ENCODE data around the gene MDP1. TPM values are rescaled to one million over a fixed set of nuclear protein-coding genes. Genes with fewer than 3 reads are reported as not detected.

MDP1 gene
- polyA plus RNA-seq, 1 of the 3 experiments (the other 2 are of a cell fraction) = 36.7 TPM

GRCh38 chr14:24255438-24255837 lies 39.6 kb upstream of the MDP1 start:
- WGBS (ENCODE audit: low lambda C conversion rate) = 81% methylated on average over 6 of the region's 8 CpGs
- H4K20me1 ChIP-seq (ENCODE audit: insufficient read depth) = no peaks in the 10 kb centered on the region
- no peaks in the 10 kb centered on the region for H3K79me2 ChIP-seq (ENCODE audit: insufficient read depth)
- H2AFZ ChIP-seq (ENCODE audit: low read depth) = no peak overlapping the region
- DNase-seq = no peak
- ChIA-PET CTCF (interaction anchor here (1.2 to 4.0 kb wide), 3 partner anchors 9 to 52 kb away, joined by 3 to 13 read pairs (median 5); partner anchors contain the start of gene CIDEB), POLR2A (no interaction called here)
- peaks cover 0 to 3% of the 10 kb centered on the region in 2 experiments for H3K36me3 ChIP-seq (replicated peaks in 1 of 2; ENCODE audit: control insufficient read depth in 1 of 2, insufficient read depth in 2 of 2, low read length in 1 of 2)
- H3K9ac ChIP-seq = no peak overlapping the region
- no peaks in the 10 kb centered on the region for H3K27me3 ChIP-seq (ENCODE audit: insufficient read depth)
- no peak overlapping the region for H3K27ac ChIP-seq (ENCODE audit: low read depth in 2 of 2, low read length in 1 of 2)
- H3F3A ChIP-seq (replicated peaks; ENCODE audit: insufficient read depth) = peaks cover 5% of the 10 kb centered on the region
- H3K4me1 ChIP-seq (ENCODE audit: control insufficient read depth in 1 of 2, insufficient read depth in 2 of 2, low read depth in 1 of 2, low read length in 1 of 2) = peaks cover 0 to 3% of the 10 kb centered on the region in 2 experiments; a peak in 1 of 4 replicates
- TF ChIP-seq MAX (IDR thresholded peaks at IDR 0.05; ENCODE audit: low read depth) = no peak
- no peak for TF ChIP-seq SMC3 (IDR thresholded peaks at IDR 0.05; ENCODE audit: low read depth, low read length)
- TF ChIP-seq JUND (IDR thresholded peaks at IDR 0.05) = no peak
- no peak for TF ChIP-seq TAF1 (IDR thresholded peaks at IDR 0.05; ENCODE audit: borderline replicate concordance, low read depth, low read length)
- TF ChIP-seq EZH2phosphoT487 (IDR thresholded peaks at IDR 0.05; ENCODE audit: borderline replicate concordance, low read depth) = no peak
- no peak for TF ChIP-seq FOSL2 (IDR thresholded peaks at IDR 0.05; ENCODE audit: borderline replicate concordance, low read depth)
- no peak for TF ChIP-seq ZBTB33 (IDR thresholded peaks at IDR 0.05; ENCODE audit: borderline replicate concordance, low read depth)
- TF ChIP-seq GABPA (IDR thresholded peaks at IDR 0.05; ENCODE audit: low read depth) = no peak
- no peak for TF ChIP-seq FOXM1 (IDR thresholded peaks at IDR 0.05; ENCODE audit: low read depth)
- no peak for TF ChIP-seq ELF1 (IDR thresholded peaks at IDR 0.05)
- TF ChIP-seq RXRA (IDR thresholded peaks at IDR 0.05; ENCODE audit: borderline replicate concordance, low read depth) = no peak
- no peak for TF ChIP-seq EP300 (IDR thresholded peaks at IDR 0.05; ENCODE audit: borderline replicate concordance in 1 of 2, low read depth in 1 of 2, low read length in 1 of 2)
- no peak for TF ChIP-seq SIN3A (IDR thresholded peaks at IDR 0.05; ENCODE audit: borderline replicate concordance, low read depth, low read length)
- no peak for TF ChIP-seq REST (IDR thresholded peaks at IDR 0.05; ENCODE audit: low read depth, low read length)
- no peak for TF ChIP-seq NFIC (IDR thresholded peaks at IDR 0.05; ENCODE audit: borderline replicate concordance)
- TF ChIP-seq PBX3 (IDR thresholded peaks at IDR 0.05) = no peak
- no peaks in the 10 kb centered on the region for H3K9me2 ChIP-seq
- no peaks in the 10 kb centered on the region for H3K9me3 ChIP-seq
- H3K4me2 ChIP-seq = no peak overlapping the region
- no peak overlapping the region for H3K4me3 ChIP-seq (ENCODE audit: low read depth in 2 of 2, low read length in 1 of 2)

Measured in SK-N-SH (cell line).